B cell (primary cell): ENCODE results near the gene BOC. TPM values are rescaled to one million over a fixed set of nuclear protein-coding genes. Genes with fewer than 3 reads are reported as not detected.

Source experiments
- ATAC-seq: fragments of 200-7000 bp; cut with Tn5 transposase; one replicate; pipeline ENCODE4 v1.10.0; 2021; ENCODE audit warnings: low read depth, mild to moderate bottlenecking, moderate number of reproducible peaks, moderate library complexity
- CTCF ChIA-PET: fragments of 350-600 bp; sonication (Branson Sonifier 250); formaldehyde crosslinking; loops from one replicate; lab custom pipeline; 2021; ENCODE audit warnings: antibody characterized with exemption, inconsistent platforms; lab: Charles Lee
- POLR2A ChIA-PET: fragments of 350-600 bp; sonication (Branson Sonifier 250); formaldehyde crosslinking; loops from one replicate; lab custom pipeline; 2021; ENCODE audit warnings: antibody characterized with exemption; lab: Charles Lee
- DNase-seq: peaks from one replicate; pipeline ENCODE4 v3.0.0; 2013
- H2AFZ ChIP-seq: 2 replicates; pipeline ENCODE4 v1.6.1; 2012; ENCODE audit warnings: mild to moderate bottlenecking, low read depth, low read length; ENCODE audit not compliant: insufficient read depth, poor library complexity, severe bottlenecking
- H3K27ac ChIP-seq, 2 donors: 1 replicate in 1 of 2; 2 replicates in 1 of 2; pipeline ENCODE4 v1.5.1; 2012 to 2013; ENCODE audit warnings: low read length in 2 of 2, mild to moderate bottlenecking in 2 of 2, moderate library complexity in 1 of 2
- H3K27me3 ChIP-seq, 4 experiments: fragments of 200-600 bp in 1 of 4; sonication (generic) in 1 of 4; replicated peaks in 1 of 4; 1 replicate in 2 of 4; 2 replicates in 2 of 4; pipeline versions ENCODE4 v1.6.1 to v1.7.0; 2013 to 2016; ENCODE audit warnings: low read length in 3 of 4, mild to moderate bottlenecking in 2 of 4, mixed read lengths in 1 of 4, moderate library complexity in 1 of 4; ENCODE audit not compliant: insufficient read depth in 4 of 4, control insufficient read depth in 3 of 4; ENCODE audit errors: control extremely low read depth in 1 of 4
- H3K36me3 ChIP-seq, 2 experiments: replicated peaks in 1 of 2; 1 replicate in 1 of 2; 2 replicates in 1 of 2; pipeline versions ENCODE4 v1.6.1 to v1.7.1; 2013; ENCODE audit warnings: low read length in 1 of 2; ENCODE audit not compliant: insufficient read depth in 2 of 2, control insufficient read depth in 1 of 2; ENCODE audit errors: control extremely low read depth in 1 of 2, extremely low read depth in 1 of 2
- H3K4me1 ChIP-seq, 2 donors: fragments of 200-600 bp in 1 of 2; sonication (generic) in 1 of 2; 1 replicate in 1 of 2; 2 replicates in 1 of 2; pipeline versions ENCODE4 v1.5.1 to v1.6.1; 2013 to 2017; ENCODE audit warnings: low read length in 2 of 2; ENCODE audit not compliant: control insufficient read depth in 2 of 2, insufficient read depth in 2 of 2
- H3K4me2 ChIP-seq: replicated peaks from 2 replicates; pipeline ENCODE3; 2012; ENCODE audit warnings: mild to moderate bottlenecking, low read depth, low read length; ENCODE audit not compliant: poor library complexity, severe bottlenecking
- H3K4me3 ChIP-seq, 5 experiments: fragments of 200-600 bp in 1 of 5; sonication (generic) in 1 of 5; 1 replicate in 3 of 5; 2 replicates in 2 of 5; pipeline versions ENCODE4 v1.5.1 to v1.7.0; 2011 to 2016; ENCODE audit warnings: low read length in 4 of 5, mild to moderate bottlenecking in 4 of 5, low read depth in 2 of 5, control low read depth in 1 of 5, moderate library complexity in 1 of 5; ENCODE audit not compliant: insufficient read depth in 1 of 5; ENCODE audit errors: control extremely low read depth in 1 of 5, extremely low read depth in 1 of 5
- H3K79me2 ChIP-seq: fragments of 200-600 bp; sonication (generic); one replicate; pipeline ENCODE4 v1.6.0; 2016; ENCODE audit warnings: low read length; ENCODE audit not compliant: control insufficient read depth, insufficient read depth
- H3K9ac ChIP-seq: fragments of 200-600 bp; sonication (generic); 2 replicates; pipeline ENCODE4 v1.6.1; 2017; ENCODE audit warnings: mild to moderate bottlenecking, low read length, moderate library complexity
- H3K9me3 ChIP-seq, 3 donors: one replicate each; pipeline versions ENCODE4 v1.6.1 to v1.7.1; 2013; ENCODE audit warnings: low read length in 2 of 3; ENCODE audit not compliant: control insufficient read depth in 2 of 3, insufficient read depth in 1 of 3; ENCODE audit errors: control extremely low read depth in 1 of 3
- H4K20me1 ChIP-seq: 2 replicates; pipeline ENCODE4 v1.6.0; 2012; ENCODE audit warnings: mild to moderate bottlenecking, low read length; ENCODE audit not compliant: insufficient read depth, control insufficient read depth, poor library complexity, severe bottlenecking
- H3K27ac Mint-ChIP-seq: one replicate; pipeline ENCODE4 v1.8.0; 2021; ENCODE audit warnings: mixed read lengths
- H3K27me3 Mint-ChIP-seq: one replicate; pipeline ENCODE4 v1.8.0; 2021; ENCODE audit warnings: mixed read lengths
- H3K4me1 Mint-ChIP-seq: one replicate; pipeline ENCODE4 v1.8.0; 2021; ENCODE audit warnings: mixed read lengths
- H3K4me3 Mint-ChIP-seq: one replicate; pipeline ENCODE4 v1.8.0; 2021; ENCODE audit warnings: mixed read lengths
- H3K9me3 Mint-ChIP-seq: one replicate; pipeline ENCODE4 v1.8.0; 2022; ENCODE audit warnings: mixed read lengths; ENCODE audit not compliant: insufficient read depth
- EZH2 ChIP-seq: IDR thresholded peaks from 2 replicates; pipeline ENCODE4 v1.6.1; 2012; ENCODE audit warnings: borderline replicate concordance, low read depth, mild to moderate bottlenecking, moderate library complexity, low read length; ENCODE audit not compliant: insufficient read depth, poor library complexity, severe bottlenecking
- WGBS: methylation state at CpG from one replicate; pipeline ENCODE4 v1.1.5; 2013; ENCODE audit warnings: missing lambda C conversion rate; ENCODE audit not compliant: insufficient coverage; 5-methylcytosine and 5-hydroxymethylcytosine counted together
- intact Hi-C: fragments of 100-400 bp; cut with micrococcal nuclease; formaldehyde crosslinking; loops from one replicate; pipeline ENCODE4 v1.10.0; 2022
- polyA plus RNA-seq: library from polyadenylated mRNA; depleted of rRNA; stranded (reverse); fragments of >200 nt; gene quantifications from 2 replicates; pipeline ENCODE4 v1.2.3, GENCODE V29; 2012
- total RNA-seq, 2 donors: library from RNA; stranded (reverse); fragments of 120-200 nt in 1 of 2; gene quantifications; 1 replicate in 1 of 2; 2 replicates in 1 of 2; pipeline versions ENCODE4 v1.2.3 to v1.2.4, GENCODE V29; 2013 to 2022
- TF ChIP-seq, protein P1 (sequence below): fragments of 200-600 bp; IDR thresholded peaks from one replicate; pipeline ENCODE4 v1.8.0; 2022; ENCODE audit warnings: antibody characterized with exemption, mild to moderate bottlenecking

The BOC gene
- total and polyA plus RNA-seq, 2 donors (not counting 1 experiment from before 2014, with no cell fraction given): 0.12 to 2.0 TPM

DNA sequence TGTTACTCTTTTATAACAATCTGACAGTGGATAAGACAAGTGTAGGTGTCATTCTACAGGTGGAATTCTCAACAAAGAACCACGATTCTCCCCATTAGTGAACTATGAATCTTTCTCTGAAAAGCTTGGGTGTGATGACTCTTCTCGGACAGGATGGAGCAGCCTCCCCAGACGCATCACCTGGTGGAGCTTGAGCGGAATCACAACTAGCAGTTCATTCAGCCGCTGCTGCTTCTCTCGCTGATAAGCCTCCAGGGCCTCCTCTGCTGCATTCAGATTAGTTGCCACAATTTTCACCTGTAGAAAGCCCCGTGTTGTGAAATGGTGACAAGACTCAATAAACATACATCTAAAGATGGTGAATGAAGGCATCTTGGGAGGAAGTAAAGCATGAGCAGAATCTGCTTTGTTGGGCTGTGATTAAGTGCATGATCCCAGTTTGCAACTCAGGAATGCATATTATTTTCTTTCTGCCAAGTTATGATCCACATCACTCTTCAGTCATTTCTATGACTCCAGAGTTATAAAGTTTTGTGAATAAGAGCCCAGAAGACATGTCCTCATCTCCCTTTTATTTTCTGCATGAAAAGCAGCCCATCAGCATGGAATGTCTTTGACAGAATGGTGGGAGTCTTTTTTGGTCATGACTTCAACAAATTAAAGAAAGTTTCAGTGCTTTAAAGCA, 93.6 kb downstream of the BOC start:
- Mint-ChIP-seq H3K27ac (no peak overlapping the region), H3K9me3 (no peaks in the 10 kb centered on the region), H3K27me3 (no peaks in the 10 kb centered on the region), H3K4me1 (no peaks in the 10 kb centered on the region), H3K4me3 (no peak overlapping the region)
- H3K9ac ChIP-seq: no peak overlapping the region
- no peak overlapping the region for H3K4me3 ChIP-seq
- no peak for DNase-seq
- intact Hi-C loops: no loop called here
- H4K20me1 ChIP-seq: no peaks in the 10 kb centered on the region
- H2AFZ ChIP-seq: no peak overlapping the region
- no peak overlapping the region for H3K4me2 ChIP-seq
- WGBS: 100% methylated on average over 6 of the region's 7 CpGs
- TF ChIP-seq, protein P1, sequence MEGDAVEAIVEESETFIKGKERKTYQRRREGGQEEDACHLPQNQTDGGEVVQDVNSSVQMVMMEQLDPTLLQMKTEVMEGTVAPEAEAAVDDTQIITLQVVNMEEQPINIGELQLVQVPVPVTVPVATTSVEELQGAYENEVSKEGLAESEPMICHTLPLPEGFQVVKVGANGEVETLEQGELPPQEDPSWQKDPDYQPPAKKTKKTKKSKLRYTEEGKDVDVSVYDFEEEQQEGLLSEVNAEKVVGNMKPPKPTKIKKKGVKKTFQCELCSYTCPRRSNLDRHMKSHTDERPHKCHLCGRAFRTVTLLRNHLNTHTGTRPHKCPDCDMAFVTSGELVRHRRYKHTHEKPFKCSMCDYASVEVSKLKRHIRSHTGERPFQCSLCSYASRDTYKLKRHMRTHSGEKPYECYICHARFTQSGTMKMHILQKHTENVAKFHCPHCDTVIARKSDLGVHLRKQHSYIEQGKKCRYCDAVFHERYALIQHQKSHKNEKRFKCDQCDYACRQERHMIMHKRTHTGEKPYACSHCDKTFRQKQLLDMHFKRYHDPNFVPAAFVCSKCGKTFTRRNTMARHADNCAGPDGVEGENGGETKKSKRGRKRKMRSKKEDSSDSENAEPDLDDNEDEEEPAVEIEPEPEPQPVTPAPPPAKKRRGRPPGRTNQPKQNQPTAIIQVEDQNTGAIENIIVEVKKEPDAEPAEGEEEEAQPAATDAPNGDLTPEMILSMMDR: no peak
- TF ChIP-seq EZH2: no peak
- no peak for ATAC-seq
- H3K36me3 ChIP-seq: peaks cover 0 to 1% of the 10 kb centered on the region in 2 experiments
- H3K9me3 ChIP-seq: no peaks in the 10 kb centered on the region
- H3K27ac ChIP-seq: no peak overlapping the region
- no peaks in the 10 kb centered on the region for H3K79me2 ChIP-seq
- ChIA-PET POLR2A (no interaction called here), CTCF (interaction anchor here (1.2 kb wide), 1 partner anchor 12 kb away, joined by 3 read pairs; no protein-coding TSS in a partner anchor)
- no peaks in the 10 kb centered on the region for H3K4me1 ChIP-seq
- no peaks in the 10 kb centered on the region for H3K27me3 ChIP-seq

DNA sequence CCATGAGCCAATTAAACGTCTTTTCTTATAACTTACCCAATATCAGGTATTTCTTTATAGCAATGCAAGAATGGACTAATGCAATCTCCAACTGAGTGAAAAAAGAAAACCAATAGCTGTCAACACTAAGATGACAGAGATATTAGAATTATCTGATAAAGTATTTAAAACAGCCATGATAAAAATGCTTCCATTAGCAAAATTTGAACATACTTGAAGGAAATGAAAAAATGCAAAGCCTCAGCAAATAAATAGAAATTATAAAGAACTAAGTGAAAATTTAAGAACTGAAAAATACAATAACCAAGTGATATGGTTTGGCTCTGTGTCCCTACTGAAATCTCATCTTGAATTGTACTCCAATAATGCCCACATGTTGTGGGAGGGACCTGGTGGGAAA, 99.6 kb downstream of the BOC start:
- ChIA-PET CTCF (no interaction called here), POLR2A (interaction anchor here (0.6 kb wide), 1 partner anchor 312 kb away, joined by 7 read pairs; no protein-coding TSS in a partner anchor)
- H3K27ac ChIP-seq: no peak overlapping the region
- H3K9me3 Mint-ChIP-seq: peaks cover 2% of the 10 kb centered on the region
- no peaks in the 10 kb centered on the region for H4K20me1 ChIP-seq
- H3K27me3 ChIP-seq: no peaks in the 10 kb centered on the region
- H3K9ac ChIP-seq: no peak overlapping the region
- intact Hi-C loops: no loop called here
- H3K79me2 ChIP-seq: no peaks in the 10 kb centered on the region
- no peak overlapping the region for H2AFZ ChIP-seq
- no peaks in the 10 kb centered on the region for H3K36me3 ChIP-seq
- no peaks in the 10 kb centered on the region for H3K4me1 Mint-ChIP-seq
- WGBS: no CpG with 5 or more reads among the region's 1 CpG
- peaks cover 0 to 7% (median 3%) of the 10 kb centered on the region in 3 donors for H3K9me3 ChIP-seq
- ATAC-seq (no peak), DNase-seq (no peak)
- H3K4me3 ChIP-seq: no peak overlapping the region
- no peak overlapping the region for H3K4me2 ChIP-seq
- H3K27ac Mint-ChIP-seq: no peak overlapping the region
- TF ChIP-seq, protein P1: no peak
- TF ChIP-seq EZH2: no peak
- H3K27me3 Mint-ChIP-seq: no peaks in the 10 kb centered on the region
- no peak overlapping the region for H3K4me3 Mint-ChIP-seq
- no peaks in the 10 kb centered on the region for H3K4me1 ChIP-seq
